HL-60/S4 treated with phorbol 12-myristate 13-acetate at 8.2 ng/mL for 4 days and 3 days (cell line): ENCODE results near the gene LARGE1.

ENCODE experiments used
- in situ Hi-C: fragments of 300-500 bp; cut with MboI; formaldehyde crosslinking; loops from 2 replicates; pipeline ENCODE4 v1.15.0; 2022; ENCODE audit warnings: low sequenced_read_pairs

Gene LARGE1

GRCh38 chr22:33785283-33785968 lies 134.8 kb downstream of the LARGE1 start:
- in situ Hi-C loops: no loop called here

GRCh38 chr22:33781411-33781810 lies 138.9 kb downstream of the LARGE1 start:
- in situ Hi-C loops: no loop called here

- in situ Hi-C loops: no loop called here
Observed at GRCh38 chr22:33780531-33781136, 139.6 kb downstream of the LARGE1 start.

GRCh38 chr22:33779243-33779642 lies 141.0 kb downstream of the LARGE1 start:
- in situ Hi-C loops: no loop called here

- in situ Hi-C loops: no loop called here
Observed at GRCh38 chr22:33776491-33776890, 143.8 kb downstream of the LARGE1 start.

- in situ Hi-C loops: no loop called here
Observed at GRCh38 chr22:33774781-33775180, 145.5 kb downstream of the LARGE1 start.

- in situ Hi-C loops: no loop called here
Observed at GRCh38 chr22:33772745-33773144, 147.5 kb downstream of the LARGE1 start.

- in situ Hi-C loops: no loop called here
Observed at GRCh38 chr22:33771136-33771535, 149.1 kb downstream of the LARGE1 start.

- in situ Hi-C loops: no loop called here
Observed at GRCh38 chr22:33770723-33771122, 149.6 kb downstream of the LARGE1 start.

- in situ Hi-C loops: no loop called here
Observed at GRCh38 chr22:33766091-33766490, 154.2 kb downstream of the LARGE1 start.

GRCh38 chr22:33758961-33759360 lies 161.3 kb downstream of the LARGE1 start:
- in situ Hi-C loops: no loop called here

- in situ Hi-C loops: no loop called here
Observed at GRCh38 chr22:33757802-33758483, 162.3 kb downstream of the LARGE1 start.

- in situ Hi-C loops: no loop called here
Observed at GRCh38 chr22:33757041-33757801, 163.1 kb downstream of the LARGE1 start.

- in situ Hi-C loops: no loop called here
Observed at GRCh38 chr22:33756508-33756949, 163.7 kb downstream of the LARGE1 start.

- in situ Hi-C loops: no loop called here
Observed at GRCh38 chr22:33748714-33749113, 171.6 kb downstream of the LARGE1 start.

GRCh38 chr22:33747576-33748180 lies 172.6 kb downstream of the LARGE1 start:
- in situ Hi-C loops: no loop called here

- in situ Hi-C loops: no loop called here
Observed at GRCh38 chr22:33747029-33747428, 173.2 kb downstream of the LARGE1 start.

GRCh38 chr22:33746501-33746928 lies 173.8 kb downstream of the LARGE1 start:
- in situ Hi-C loops: no loop called here

- in situ Hi-C loops: no loop called here
Observed at GRCh38 chr22:33745501-33745900, 174.8 kb downstream of the LARGE1 start.

GRCh38 chr22:33743756-33744155 lies 176.5 kb downstream of the LARGE1 start:
- in situ Hi-C loops: no loop called here

GRCh38 chr22:33741025-33741424 lies 179.3 kb downstream of the LARGE1 start:
- in situ Hi-C loops: no loop called here
